Measurements from ENCODE around the gene USP27X.

USP27X gene

DNA sequence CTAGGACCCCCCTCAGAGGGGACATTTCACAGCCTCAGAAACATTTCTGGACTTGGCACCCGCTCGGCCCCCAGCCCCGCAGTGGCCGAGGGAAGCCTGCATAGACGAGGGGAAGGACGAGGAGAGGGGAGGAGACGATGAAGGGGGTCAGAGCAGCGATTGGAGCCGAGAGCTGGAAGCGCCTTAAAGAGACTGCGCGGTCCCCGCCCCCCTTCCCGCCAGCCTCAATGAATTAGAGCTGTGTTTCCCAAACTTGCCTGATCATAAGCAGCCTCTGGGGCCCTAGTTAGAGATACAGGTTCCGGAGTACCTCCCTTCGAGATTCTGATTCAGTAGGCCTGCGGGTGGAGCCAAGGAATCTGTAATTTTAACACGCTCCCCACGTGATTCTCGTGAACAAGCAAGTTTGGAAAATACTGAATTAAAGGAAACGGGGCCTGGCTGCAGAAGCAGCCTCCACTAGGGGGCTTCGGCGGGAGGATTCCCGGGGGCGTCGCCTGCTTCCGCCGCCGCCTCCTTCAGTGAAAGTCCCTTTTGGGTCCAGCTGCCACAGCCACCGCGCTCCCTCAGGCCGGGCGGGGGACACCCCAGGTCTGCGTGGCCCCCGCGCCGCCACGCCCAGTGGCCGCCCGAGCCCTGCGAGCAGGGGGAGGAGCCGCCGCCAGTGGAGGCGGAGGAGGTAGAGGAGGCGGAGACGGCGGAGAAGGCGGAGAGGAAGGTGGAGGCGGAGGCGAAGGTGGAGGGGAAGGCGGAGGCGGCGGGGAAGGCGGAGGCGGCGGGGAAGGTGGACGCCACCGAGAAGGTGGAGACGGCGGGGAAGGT lies at the start of gene USP27X:
Gene USP27X (plus strand): TSS at position 651 of the 822 bp plus-strand sequence. CDS start 824 bp downstream, outside the sequence.
- Histone ChIP-seq H3K4me3 (peak within 1 kb of the TSS; percentile 81), H3K9ac (ENCODE audit: insufficient read length) (peak within 1 kb of the TSS; percentile 71), H3K9me3 (ENCODE audit: low read depth, low read length) (no peaks in the 10 kb centered on the region), H3K27ac (peak within 1 kb of the TSS; percentile 80), H3K36me3 (ENCODE audit: insufficient read depth, low read length) (no peaks in the 10 kb centered on the region)
- TF ChIP-seq POLR2AphosphoS5 (IDR thresholded peaks at IDR 0.05; ENCODE audit: borderline replicate concordance, low read depth, low read length), result peak; percentile 7; the same call in 1 of the 2 replicates
- no peak for TF ChIP-seq EZH2 (IDR thresholded peaks at IDR 0.05)
- no peak for TF ChIP-seq FOXP2 (optimal IDR thresholded peaks at IDR 0.05; ENCODE audit: control extremely low read depth, extremely low read length, insufficient read depth)
- peak; percentile 70 for DNase-seq (ENCODE audit: low read depth, low spot score)

- Histone ChIP-seq H3K27ac (no peak overlapping the region), H3K4me3 (no peak overlapping the region), H3K9ac (ENCODE audit: insufficient read length) (no peak overlapping the region), H3K9me3 (ENCODE audit: low read depth, low read length) (no peaks in the 10 kb centered on the region), H3K36me3 (ENCODE audit: insufficient read depth, low read length) (no peaks in the 10 kb centered on the region)
- DNase-seq (ENCODE audit: low read depth, low spot score), result no peak
- TF ChIP-seq EZH2 (IDR thresholded peaks at IDR 0.05), result no peak
- TF ChIP-seq POLR2AphosphoS5 (IDR thresholded peaks at IDR 0.05; ENCODE audit: borderline replicate concordance, low read depth, low read length), result no peak
- TF ChIP-seq FOXP2 (optimal IDR thresholded peaks at IDR 0.05; ENCODE audit: control extremely low read depth, extremely low read length, insufficient read depth), result no peak
Measured at GRCh38 chrX:49838374-49838773, 40.9 kb upstream of the USP27X start.

DNA sequence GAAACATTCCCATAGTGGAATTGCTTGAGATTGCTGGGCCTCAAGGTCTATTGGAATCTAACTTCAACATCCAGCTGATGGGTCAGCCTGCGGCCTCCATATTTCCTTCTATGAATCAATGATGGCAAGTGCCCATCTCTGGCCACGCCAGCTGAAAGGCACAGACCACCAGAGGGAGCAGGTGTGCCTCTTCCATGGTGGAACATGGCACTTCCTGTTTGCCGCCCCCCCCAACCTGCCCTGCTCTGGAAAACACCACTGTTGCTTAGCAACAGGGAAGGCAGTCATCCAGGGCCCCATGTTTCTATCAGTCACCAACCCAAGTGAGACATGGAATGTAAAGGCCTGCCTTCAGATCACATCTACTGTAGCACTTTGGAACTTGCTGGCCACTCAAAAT lies 38.6 kb upstream of the USP27X start:
- Histone ChIP-seq H3K36me3 (ENCODE audit: insufficient read depth, low read length) (no peaks in the 10 kb centered on the region), H3K27ac (no peak overlapping the region), H3K9me3 (ENCODE audit: low read depth, low read length) (no peaks in the 10 kb centered on the region), H3K9ac (ENCODE audit: insufficient read length) (no peak overlapping the region), H3K4me3 (no peak overlapping the region)
- TF ChIP-seq FOXP2 (optimal IDR thresholded peaks at IDR 0.05; ENCODE audit: control extremely low read depth, extremely low read length, insufficient read depth) (no peak), POLR2AphosphoS5 (IDR thresholded peaks at IDR 0.05; ENCODE audit: borderline replicate concordance, low read depth, low read length) (no peak), EZH2 (IDR thresholded peaks at IDR 0.05) (no peak)
- DNase-seq (ENCODE audit: low read depth, low spot score), result peak; percentile 3

- no peak overlapping the region for H3K4me3 ChIP-seq
- no peak for DNase-seq (ENCODE audit: low read depth, low spot score)
- no peak overlapping the region for H3K9ac ChIP-seq (ENCODE audit: insufficient read length)
- no peak overlapping the region for H3K27ac ChIP-seq
- TF ChIP-seq EZH2 (IDR thresholded peaks at IDR 0.05) (no peak), FOXP2 (optimal IDR thresholded peaks at IDR 0.05; ENCODE audit: control extremely low read depth, extremely low read length, insufficient read depth) (no peak)
- H3K9me3 ChIP-seq (ENCODE audit: low read depth, low read length), result no peaks in the 10 kb centered on the region
- H3K36me3 ChIP-seq (ENCODE audit: insufficient read depth, low read length), result no peaks in the 10 kb centered on the region
Measured at GRCh38 chrX:49842621-49843020, 36.7 kb upstream of the USP27X start.

DNA sequence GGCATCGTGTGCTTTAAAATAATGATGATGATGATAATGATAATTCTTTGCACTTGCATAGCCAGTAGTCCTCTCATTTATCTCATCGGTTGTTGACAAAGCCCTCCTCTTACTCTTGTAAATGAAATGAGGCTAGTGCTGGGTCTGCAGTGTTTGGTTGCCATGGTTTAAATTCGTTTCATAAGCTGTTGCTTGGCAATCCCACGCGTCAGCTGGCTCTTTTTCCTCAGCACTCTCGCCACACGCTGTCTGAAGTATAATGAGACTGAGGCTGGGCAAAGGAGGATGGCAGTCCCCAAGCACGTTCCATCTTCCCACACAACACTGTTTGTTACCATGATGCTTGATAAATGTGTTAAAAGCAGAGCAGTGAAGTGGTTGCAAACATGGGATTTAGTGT lies 34.7 kb upstream of the USP27X start:
- TF ChIP-seq POLR2AphosphoS5 (IDR thresholded peaks at IDR 0.05; ENCODE audit: borderline replicate concordance, low read depth, low read length) (no peak), EZH2 (IDR thresholded peaks at IDR 0.05) (no peak), FOXP2 (optimal IDR thresholded peaks at IDR 0.05; ENCODE audit: control extremely low read depth, extremely low read length, insufficient read depth) (no peak)
- Histone ChIP-seq H3K9me3 (ENCODE audit: low read depth, low read length) (no peaks in the 10 kb centered on the region), H3K36me3 (ENCODE audit: insufficient read depth, low read length) (no peaks in the 10 kb centered on the region), H3K9ac (ENCODE audit: insufficient read length) (no peak overlapping the region), H3K4me3 (no peak overlapping the region), H3K27ac (no peak overlapping the region)
- no peak for DNase-seq (ENCODE audit: low read depth, low spot score)

- H3K36me3 ChIP-seq (ENCODE audit: insufficient read depth, low read length), result no peaks in the 10 kb centered on the region
- no peak overlapping the region for H3K9ac ChIP-seq (ENCODE audit: insufficient read length)
- no peak overlapping the region for H3K4me3 ChIP-seq
- H3K27ac ChIP-seq, result no peak overlapping the region
- no peak for DNase-seq (ENCODE audit: low read depth, low spot score)
- TF ChIP-seq FOXP2 (optimal IDR thresholded peaks at IDR 0.05; ENCODE audit: control extremely low read depth, extremely low read length, insufficient read depth), result no peak
- no peak for TF ChIP-seq EZH2 (IDR thresholded peaks at IDR 0.05)
- TF ChIP-seq POLR2AphosphoS5 (IDR thresholded peaks at IDR 0.05; ENCODE audit: borderline replicate concordance, low read depth, low read length), result no peak
- no peaks in the 10 kb centered on the region for H3K9me3 ChIP-seq (ENCODE audit: low read depth, low read length)
Measured at GRCh38 chrX:49845701-49846403, 33.4 kb upstream of the USP27X start.

DNA sequence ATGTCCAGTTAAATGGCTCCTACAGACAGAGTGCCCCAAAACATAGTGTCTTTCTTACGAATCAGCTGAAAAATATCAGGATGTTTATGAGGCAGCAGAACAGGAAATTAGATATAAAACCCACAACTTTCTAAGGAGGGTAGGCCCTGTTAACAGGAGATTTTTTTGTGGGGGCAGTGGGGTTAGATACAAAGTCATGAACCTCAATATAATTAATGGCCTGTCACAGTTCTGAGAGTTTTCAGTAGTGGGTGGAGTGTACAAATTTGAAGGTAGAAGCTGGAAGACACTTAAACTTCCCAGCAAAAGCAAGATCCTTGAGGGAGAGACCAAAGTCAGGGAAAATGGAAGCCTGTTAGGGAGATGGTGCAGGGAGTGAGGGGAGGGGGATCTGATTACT lies 32.8 kb upstream of the USP27X start:
- Histone ChIP-seq H3K4me3 (no peak overlapping the region), H3K27ac (no peak overlapping the region), H3K9ac (ENCODE audit: insufficient read length) (no peak overlapping the region), H3K9me3 (ENCODE audit: low read depth, low read length) (no peaks in the 10 kb centered on the region), H3K36me3 (ENCODE audit: insufficient read depth, low read length) (no peaks in the 10 kb centered on the region)
- TF ChIP-seq FOXP2 (optimal IDR thresholded peaks at IDR 0.05; ENCODE audit: control extremely low read depth, extremely low read length, insufficient read depth) (no peak), EZH2 (IDR thresholded peaks at IDR 0.05) (no peak), POLR2AphosphoS5 (IDR thresholded peaks at IDR 0.05; ENCODE audit: borderline replicate concordance, low read depth, low read length) (no peak)
- no peak for DNase-seq (ENCODE audit: low read depth, low spot score)

DNA sequence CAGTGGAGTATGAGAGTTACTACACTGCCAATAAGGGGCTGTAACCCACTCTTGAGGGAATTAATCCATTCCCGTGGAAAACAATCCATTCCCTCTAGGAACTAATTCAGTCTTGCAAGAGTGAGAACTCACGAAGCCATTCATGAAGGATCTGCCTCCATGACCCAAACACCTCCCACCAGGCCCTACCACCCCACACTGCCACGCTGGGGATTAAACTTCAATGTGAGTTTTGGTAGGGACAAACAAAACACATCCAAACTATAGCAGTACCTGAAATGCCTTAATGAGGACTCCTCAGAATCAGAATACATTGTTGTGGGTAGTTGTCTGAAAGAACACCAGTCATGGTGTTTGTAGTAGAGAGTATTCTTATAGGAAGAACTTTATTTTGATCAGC lies 31.0 kb upstream of the USP27X start:
- Histone ChIP-seq H3K36me3 (ENCODE audit: insufficient read depth, low read length) (no peaks in the 10 kb centered on the region), H3K9ac (ENCODE audit: insufficient read length) (no peak overlapping the region), H3K9me3 (ENCODE audit: low read depth, low read length) (no peaks in the 10 kb centered on the region), H3K27ac (no peak overlapping the region), H3K4me3 (no peak overlapping the region)
- TF ChIP-seq POLR2AphosphoS5 (IDR thresholded peaks at IDR 0.05; ENCODE audit: borderline replicate concordance, low read depth, low read length) (no peak), FOXP2 (optimal IDR thresholded peaks at IDR 0.05; ENCODE audit: control extremely low read depth, extremely low read length, insufficient read depth) (no peak), EZH2 (IDR thresholded peaks at IDR 0.05) (no peak)
- no peak for DNase-seq (ENCODE audit: low read depth, low spot score)
